ENCODE measurements around the gene SMPD1. TPM values are rescaled to one million over a fixed set of nuclear protein-coding genes. Genes with fewer than 3 reads are reported as not detected.

The SMPD1 gene
- total RNA-seq, 1 donor from 2014 or later: 25.2 TPM

GRCh38 chr11:6433998-6434660 lies 43.9 kb downstream of the SMPD1 start:
- H3K4me2 ChIP-seq (ENCODE audit: low read length): no peak overlapping the region
- H3K79me2 ChIP-seq (ENCODE audit: insufficient read depth, low read length): no peaks in the 10 kb centered on the region
- Mint-ChIP-seq H3K27ac (ENCODE audit: unreplicated experiment) (no peak overlapping the region), H3K9me3 (ENCODE audit: unreplicated experiment) (no peaks in the 10 kb centered on the region), H3K4me1 (ENCODE audit: low read depth, unreplicated experiment) (peaks cover 4% of the 10 kb centered on the region), H3K4me3 (ENCODE audit: unreplicated experiment) (no peak overlapping the region), H3K36me3 (ENCODE audit: low read depth, unreplicated experiment) (peaks cover 2% of the 10 kb centered on the region), H3K27me3 (ENCODE audit: low read depth, unreplicated experiment) (peaks cover 8% of the 10 kb centered on the region)
- H3K4me3 ChIP-seq (ENCODE audit: insufficient read depth, low read depth, low read length): no peak overlapping the region
- no peak overlapping the region for H3K9ac ChIP-seq (ENCODE audit: low read length)
- no peak overlapping the region for H3K27ac ChIP-seq (ENCODE audit: low read depth, low read length)
- H3K27me3 ChIP-seq (ENCODE audit: insufficient read depth, low read length): no peaks in the 10 kb centered on the region
- H3K4me1 ChIP-seq (ENCODE audit: insufficient read depth, low read length): no peaks in the 10 kb centered on the region
- FAIRE-seq (no peak), DNase-seq (ENCODE audit: low read depth) (no peak)
- TF ChIP-seq EZH2 (IDR thresholded peaks at IDR 0.05; ENCODE audit: insufficient read depth, low read length): no peak
- H2AFZ ChIP-seq (ENCODE audit: low read depth, low read length): no peak overlapping the region
- H3K36me3 ChIP-seq (ENCODE audit: insufficient read depth, low read length): no peaks in the 10 kb centered on the region
- H4K20me1 ChIP-seq (ENCODE audit: insufficient read depth, low read length): no peaks in the 10 kb centered on the region
- H3K9me3 ChIP-seq (ENCODE audit: insufficient read depth, low read depth, low read length): no peaks in the 10 kb centered on the region

GRCh38 chr11:6437423-6437822 lies 47.1 kb downstream of the SMPD1 start:
- Mint-ChIP-seq H3K4me1 (ENCODE audit: low read depth, unreplicated experiment) (peaks cover 6% of the 10 kb centered on the region), H3K27me3 (ENCODE audit: low read depth, unreplicated experiment) (peaks cover 6% of the 10 kb centered on the region), H3K4me3 (ENCODE audit: unreplicated experiment) (no peak overlapping the region), H3K27ac (ENCODE audit: unreplicated experiment) (no peak overlapping the region), H3K36me3 (ENCODE audit: low read depth, unreplicated experiment) (peaks cover 2% of the 10 kb centered on the region), H3K9me3 (ENCODE audit: unreplicated experiment) (no peaks in the 10 kb centered on the region)
- Histone ChIP-seq H3K27me3 (ENCODE audit: insufficient read depth, low read length) (no peaks in the 10 kb centered on the region), H3K9ac (ENCODE audit: low read length) (no peak overlapping the region), H3K27ac (ENCODE audit: low read depth, low read length) (no peak overlapping the region), H3K4me3 (ENCODE audit: insufficient read depth, low read depth, low read length) (no peak overlapping the region), H3K4me1 (ENCODE audit: insufficient read depth, low read length) (no peaks in the 10 kb centered on the region), H3K79me2 (ENCODE audit: insufficient read depth, low read length) (no peaks in the 10 kb centered on the region), H4K20me1 (ENCODE audit: insufficient read depth, low read length) (no peaks in the 10 kb centered on the region), H2AFZ (ENCODE audit: low read depth, low read length) (no peak overlapping the region), H3K36me3 (ENCODE audit: insufficient read depth, low read length) (no peaks in the 10 kb centered on the region), H3K9me3 (ENCODE audit: insufficient read depth, low read depth, low read length) (no peaks in the 10 kb centered on the region), H3K4me2 (ENCODE audit: low read length) (no peak overlapping the region)
- no peak for FAIRE-seq
- DNase-seq (ENCODE audit: low read depth): no peak
- no peak for TF ChIP-seq CTCF (IDR thresholded peaks at IDR 0.05; ENCODE audit: insufficient read depth, low read depth, low read length)
- no peak for TF ChIP-seq EZH2 (IDR thresholded peaks at IDR 0.05; ENCODE audit: insufficient read depth, low read length)

- FAIRE-seq (no peak), DNase-seq (ENCODE audit: low read depth) (no peak)
- H3K36me3 Mint-ChIP-seq (ENCODE audit: low read depth, unreplicated experiment): peaks cover 2% of the 10 kb centered on the region
- Histone ChIP-seq H3K27ac (ENCODE audit: low read depth, low read length) (no peak overlapping the region), H4K20me1 (ENCODE audit: insufficient read depth, low read length) (no peaks in the 10 kb centered on the region), H3K9ac (ENCODE audit: low read length) (no peak overlapping the region), H2AFZ (ENCODE audit: low read depth, low read length) (no peak overlapping the region), H3K9me3 (ENCODE audit: insufficient read depth, low read depth, low read length) (no peaks in the 10 kb centered on the region), H3K4me1 (ENCODE audit: insufficient read depth, low read length) (no peaks in the 10 kb centered on the region), H3K27me3 (ENCODE audit: insufficient read depth, low read length) (no peaks in the 10 kb centered on the region), H3K4me3 (ENCODE audit: insufficient read depth, low read depth, low read length) (no peak overlapping the region), H3K36me3 (ENCODE audit: insufficient read depth, low read length) (no peaks in the 10 kb centered on the region), H3K79me2 (ENCODE audit: insufficient read depth, low read length) (no peaks in the 10 kb centered on the region), H3K4me2 (ENCODE audit: low read length) (no peak overlapping the region)
- no peaks in the 10 kb centered on the region for H3K9me3 Mint-ChIP-seq (ENCODE audit: unreplicated experiment)
- H3K4me1 Mint-ChIP-seq (ENCODE audit: low read depth, unreplicated experiment): peaks cover 6% of the 10 kb centered on the region
- H3K4me3 Mint-ChIP-seq (ENCODE audit: unreplicated experiment): no peak overlapping the region
- H3K27ac Mint-ChIP-seq (ENCODE audit: unreplicated experiment): no peak overlapping the region
- TF ChIP-seq CTCF (IDR thresholded peaks at IDR 0.05; ENCODE audit: insufficient read depth, low read depth, low read length): no peak
- no peak for TF ChIP-seq EZH2 (IDR thresholded peaks at IDR 0.05; ENCODE audit: insufficient read depth, low read length)
- peaks cover 6% of the 10 kb centered on the region for H3K27me3 Mint-ChIP-seq (ENCODE audit: low read depth, unreplicated experiment)
Measured at GRCh38 chr11:6437993-6438392, 47.7 kb downstream of the SMPD1 start.
